Ovary (tissue), 3 donors: ENCODE measurements around the gene RNF217.

Source experiments
- EP300 ChIP-seq: sonication (generic); formaldehyde crosslinking; IDR thresholded peaks from one replicate; pipeline ENCODE4 v1.6.1; 2017; ENCODE audit warnings: antibody characterized with exemption
- POLR2A ChIP-seq: fragments of 450-650 bp; IDR thresholded peaks from one replicate; pipeline ENCODE4 v1.6.1; 2017; ENCODE audit warnings: antibody characterized with exemption, mild to moderate bottlenecking, moderate library complexity
- TF ChIP-seq, protein P1 (sequence below), 3 donors: fragments of 450-650 bp in 2 of 3; fragments of 200-600 bp in 1 of 3; IDR thresholded peaks; one replicate each; pipeline versions ENCODE4 v1.5.1 to v1.8.0; 2016 to 2022; ENCODE audit warnings: antibody characterized with exemption in 3 of 3, mild to moderate bottlenecking in 1 of 3
- donor health status: DM: no; HTN: no; CAD: no.

DNA sequence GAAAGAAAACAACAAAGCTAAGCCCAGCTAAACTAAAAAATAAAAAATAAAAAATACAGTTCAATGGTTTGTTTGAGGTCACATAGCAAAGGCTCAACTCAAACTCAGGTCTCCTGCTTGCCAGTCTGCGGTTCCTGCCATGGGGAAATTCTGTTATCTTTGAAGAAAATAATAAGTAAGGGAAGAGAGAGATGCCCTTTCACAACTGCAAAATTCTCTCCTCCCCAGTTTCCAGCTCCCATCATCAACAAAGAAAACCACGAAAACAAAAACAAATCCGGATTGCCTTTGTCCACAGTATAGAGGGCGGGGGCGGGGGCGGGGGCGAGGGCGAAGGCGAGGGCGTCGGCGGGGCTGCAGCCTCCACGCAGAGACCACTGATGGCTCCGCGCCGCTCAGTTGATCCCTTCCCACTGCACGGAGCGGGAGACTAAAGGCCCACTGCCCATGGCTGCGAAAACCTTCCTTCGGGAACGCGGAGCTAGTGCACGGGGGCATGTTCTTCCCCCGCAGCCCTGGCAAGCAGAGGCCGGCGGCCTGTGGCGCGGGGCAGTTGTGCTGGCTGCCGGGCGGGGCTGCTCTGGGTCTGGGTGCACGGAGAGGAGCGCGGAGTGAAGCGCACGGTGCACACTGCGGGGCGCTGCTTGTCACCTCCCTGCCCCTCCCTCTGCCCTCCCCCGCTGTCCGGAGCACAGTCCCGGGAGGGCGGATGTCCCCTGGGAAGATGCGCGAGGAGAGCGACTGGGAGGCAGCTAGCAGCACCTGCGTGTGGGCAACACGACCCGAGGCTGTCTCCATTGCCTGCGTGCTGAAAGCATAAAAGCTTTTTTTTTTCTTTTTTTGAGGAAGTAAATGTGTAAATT, 137.2 kb downstream of the RNF217 start:
- no peak for TF ChIP-seq POLR2A
- TF ChIP-seq EP300, result no peak
- TF ChIP-seq, protein P1, sequence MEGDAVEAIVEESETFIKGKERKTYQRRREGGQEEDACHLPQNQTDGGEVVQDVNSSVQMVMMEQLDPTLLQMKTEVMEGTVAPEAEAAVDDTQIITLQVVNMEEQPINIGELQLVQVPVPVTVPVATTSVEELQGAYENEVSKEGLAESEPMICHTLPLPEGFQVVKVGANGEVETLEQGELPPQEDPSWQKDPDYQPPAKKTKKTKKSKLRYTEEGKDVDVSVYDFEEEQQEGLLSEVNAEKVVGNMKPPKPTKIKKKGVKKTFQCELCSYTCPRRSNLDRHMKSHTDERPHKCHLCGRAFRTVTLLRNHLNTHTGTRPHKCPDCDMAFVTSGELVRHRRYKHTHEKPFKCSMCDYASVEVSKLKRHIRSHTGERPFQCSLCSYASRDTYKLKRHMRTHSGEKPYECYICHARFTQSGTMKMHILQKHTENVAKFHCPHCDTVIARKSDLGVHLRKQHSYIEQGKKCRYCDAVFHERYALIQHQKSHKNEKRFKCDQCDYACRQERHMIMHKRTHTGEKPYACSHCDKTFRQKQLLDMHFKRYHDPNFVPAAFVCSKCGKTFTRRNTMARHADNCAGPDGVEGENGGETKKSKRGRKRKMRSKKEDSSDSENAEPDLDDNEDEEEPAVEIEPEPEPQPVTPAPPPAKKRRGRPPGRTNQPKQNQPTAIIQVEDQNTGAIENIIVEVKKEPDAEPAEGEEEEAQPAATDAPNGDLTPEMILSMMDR (IDR thresholded peaks at IDR 0.05), result no peak
